Neuron (in vitro differentiated cells): ENCODE measurements around the gene C5orf15.

Experiments
- H2AFZ ChIP-seq: one replicate; pipeline ENCODE4 v1.6.1; 2013; ENCODE audit warnings: low read depth, mild to moderate bottlenecking, inconsistent platforms, low read length, moderate library complexity
- H3K27me3 ChIP-seq: one replicate; pipeline ENCODE4 v1.6.1; 2013; ENCODE audit warnings: low read length; ENCODE audit not compliant: insufficient read depth
- H3K36me3 ChIP-seq: one replicate; pipeline ENCODE4 v1.6.1; 2013; ENCODE audit warnings: low read length; ENCODE audit not compliant: insufficient read depth
- H3K4me1 ChIP-seq: one replicate; pipeline ENCODE4 v1.6.1; 2013; ENCODE audit warnings: low read length; ENCODE audit not compliant: insufficient read depth
- H3K4me3 ChIP-seq: 2 replicates; pipeline ENCODE4 v1.5.1; 2013; ENCODE audit warnings: mild to moderate bottlenecking, low read length, moderate library complexity
- H3K9me3 ChIP-seq: one replicate; pipeline ENCODE4 v1.6.1; 2013; ENCODE audit warnings: low read length

The C5orf15 gene

GRCh38 chr5:133914434-133914833, 54.0 kb downstream of the C5orf15 start:
- Histone ChIP-seq H3K4me1 (no peaks in the 10 kb centered on the region), H3K36me3 (no peaks in the 10 kb centered on the region), H3K27me3 (peaks cover 5% of the 10 kb centered on the region), H2AFZ (no peak overlapping the region), H3K4me3 (no peak overlapping the region), H3K9me3 (no peaks in the 10 kb centered on the region)

GRCh38 chr5:133913413-133914155, 54.8 kb downstream of the C5orf15 start:
- peaks cover 5% of the 10 kb centered on the region for H3K27me3 ChIP-seq
- H3K4me3 ChIP-seq: no peak overlapping the region
- H3K4me1 ChIP-seq: no peaks in the 10 kb centered on the region
- no peak overlapping the region for H2AFZ ChIP-seq
- H3K36me3 ChIP-seq: no peaks in the 10 kb centered on the region
- H3K9me3 ChIP-seq: no peaks in the 10 kb centered on the region

GRCh38 chr5:133912951-133913350, 55.5 kb downstream of the C5orf15 start:
- no peak overlapping the region for H2AFZ ChIP-seq

GRCh38 chr5:133910571-133910970, 57.9 kb downstream of the C5orf15 start:
- no peaks in the 10 kb centered on the region for H3K4me1 ChIP-seq
- H3K27me3 ChIP-seq: peaks cover 5% of the 10 kb centered on the region
- H3K36me3 ChIP-seq: no peaks in the 10 kb centered on the region
- H2AFZ ChIP-seq: no peak overlapping the region
- H3K4me3 ChIP-seq: no peak overlapping the region
- no peaks in the 10 kb centered on the region for H3K9me3 ChIP-seq

More at GRCh38 chr5:133912951-133913350, 55.5 kb downstream of the C5orf15 start:
- no peaks in the 10 kb centered on the region for H3K4me1 ChIP-seq
- H3K4me3 ChIP-seq: no peak overlapping the region
- H3K36me3 ChIP-seq: no peaks in the 10 kb centered on the region
- peaks cover 5% of the 10 kb centered on the region for H3K27me3 ChIP-seq
- no peaks in the 10 kb centered on the region for H3K9me3 ChIP-seq

GRCh38 chr5:133909603-133910002, 58.8 kb downstream of the C5orf15 start:
- no peaks in the 10 kb centered on the region for H3K36me3 ChIP-seq
- no peak overlapping the region for H3K4me3 ChIP-seq
- no peaks in the 10 kb centered on the region for H3K9me3 ChIP-seq
- H3K4me1 ChIP-seq: no peaks in the 10 kb centered on the region
- no peak overlapping the region for H2AFZ ChIP-seq
- H3K27me3 ChIP-seq: peaks cover 5% of the 10 kb centered on the region

GRCh38 chr5:133907075-133907474, 61.4 kb downstream of the C5orf15 start:
- Histone ChIP-seq H3K4me1 (no peaks in the 10 kb centered on the region), H2AFZ (no peak overlapping the region), H3K9me3 (no peaks in the 10 kb centered on the region), H3K27me3 (peaks cover 5% of the 10 kb centered on the region), H3K4me3 (no peak overlapping the region), H3K36me3 (no peaks in the 10 kb centered on the region)

GRCh38 chr5:133906303-133906702, 62.1 kb downstream of the C5orf15 start:
- no peaks in the 10 kb centered on the region for H3K9me3 ChIP-seq
- H2AFZ ChIP-seq: no peak overlapping the region
- peaks cover under 1% of the 10 kb centered on the region for H3K27me3 ChIP-seq

More at GRCh38 chr5:133906303-133906702, 62.1 kb downstream of the C5orf15 start:
- H3K4me3 ChIP-seq: no peak overlapping the region
- no peaks in the 10 kb centered on the region for H3K36me3 ChIP-seq
- no peaks in the 10 kb centered on the region for H3K4me1 ChIP-seq
